ENCODE measurements around the gene PLEKHN1. TPM values are rescaled to one million over a fixed set of nuclear protein-coding genes. Genes with fewer than 3 reads are reported as not detected.

PLEKHN1 gene
- total RNA-seq, 4 donors from 2014 or later: 0.21 to 2.4 TPM; not detected in 2

- 71 to 77% methylated on average over 35 to 44 of the region's 45 CpGs for WGBS, 2 donors
- TF ChIP-seq EP300 (IDR thresholded peaks at IDR 0.05) (no peak), POLR2A (IDR thresholded peaks at IDR 0.05) (no peak), CTCF (IDR thresholded peaks at IDR 0.05) (no peak)
- DNase-seq (ENCODE audit: low spot score in 2 of 2): no peak
- Histone ChIP-seq H3K36me3 (no peaks in the 10 kb centered on the region), H3K9me3 (no peaks in the 10 kb centered on the region), H3K27ac (peak overlapping the region in 2 of 4 donors; percentile 49 to 75), H3K4me1 (peaks cover 0 to 58% (median 13%) of the 10 kb centered on the region in 4 donors), H3K27me3 (peaks cover 0 to 81% of the 10 kb centered on the region in 2 donors), H3K4me3 (peak overlapping the region in 1 of 4 donors; percentile 1)
Measured at GRCh38 chr1:936348-937264, 29.7 kb upstream of the PLEKHN1 start.

GRCh38 chr1:937521-937920 lies 28.8 kb upstream of the PLEKHN1 start:
- H3K27me3 ChIP-seq: peaks cover 0 to 83% of the 10 kb centered on the region in 2 donors
- no peaks in the 10 kb centered on the region for H3K9me3 ChIP-seq
- DNase-seq (ENCODE audit: low spot score in 2 of 2): no peak
- H3K4me3 ChIP-seq: no peak overlapping the region
- 85 to 95% methylated on average over 11 to 16 of the region's 16 CpGs for WGBS, 2 donors
- peak overlapping the region in 1 of 4 donors; percentile 76 for H3K27ac ChIP-seq
- no peak for TF ChIP-seq EP300 (IDR thresholded peaks at IDR 0.05)
- TF ChIP-seq POLR2A (IDR thresholded peaks at IDR 0.05): no peak
- no peak for TF ChIP-seq CTCF (IDR thresholded peaks at IDR 0.05)
- H3K36me3 ChIP-seq: no peaks in the 10 kb centered on the region
- H3K4me1 ChIP-seq: peaks cover 0 to 67% (median 21%) of the 10 kb centered on the region in 4 donors

- Histone ChIP-seq H3K4me3 (no peak overlapping the region), H3K27me3 (peaks cover 0 to 82% of the 10 kb centered on the region in 2 donors), H3K9me3 (no peaks in the 10 kb centered on the region), H3K36me3 (no peaks in the 10 kb centered on the region), H3K4me1 (peaks cover 0 to 74% (median 24%) of the 10 kb centered on the region in 4 donors), H3K27ac (peak overlapping the region in 2 of 4 donors; percentile 28 to 76)
- 54 to 58% methylated on average over 9 to 12 of the region's 15 CpGs for WGBS, 2 donors
- TF ChIP-seq CTCF (IDR thresholded peaks at IDR 0.05): peak in 4 of 5 experiments; percentile 12 to 47 (median 34)
- TF ChIP-seq POLR2A (IDR thresholded peaks at IDR 0.05): no peak
- peak in 1 of 2 donors; percentile 26 for TF ChIP-seq EP300 (IDR thresholded peaks at IDR 0.05)
- no peak for DNase-seq (ENCODE audit: low spot score in 2 of 2)
Measured at GRCh38 chr1:938088-938683, 28.1 kb upstream of the PLEKHN1 start.

- H3K27ac ChIP-seq: peak overlapping the region in 1 of 4 donors; percentile 76
- 68 to 74% methylated on average over 17 to 22 of the region's 30 CpGs for WGBS, 2 donors
- H3K4me3 ChIP-seq: no peak overlapping the region
- TF ChIP-seq POLR2A (IDR thresholded peaks at IDR 0.05) (no peak), CTCF (IDR thresholded peaks at IDR 0.05) (no peak)
- H3K36me3 ChIP-seq: peaks cover 0 to 4% (median 0%) of the 10 kb centered on the region in 3 donors
- H3K27me3 ChIP-seq: peaks cover 0 to 78% of the 10 kb centered on the region in 2 donors
- DNase-seq (ENCODE audit: low spot score in 2 of 2): no peak
- peaks cover 0 to 74% (median 24%) of the 10 kb centered on the region in 4 donors for H3K4me1 ChIP-seq
- H3K9me3 ChIP-seq: no peaks in the 10 kb centered on the region
Measured at GRCh38 chr1:938711-939489, 27.4 kb upstream of the PLEKHN1 start.

All from tibial nerve (tissue), 4 donors.